NCI-H526 (cell line): ENCODE results near the gene SMYD3.
"Not testable (repeated sequence)": the region's sequence is repeated elsewhere in the genome, so short reads cannot be mapped to it uniquely, and the experiment has no call there.

Source experiments
- DNase-seq, 2 experiments: peaks; one replicate each; lab custom pipeline; 2025; lab: John Stamatoyannopoulos, UW

The SMYD3 gene

DNA sequence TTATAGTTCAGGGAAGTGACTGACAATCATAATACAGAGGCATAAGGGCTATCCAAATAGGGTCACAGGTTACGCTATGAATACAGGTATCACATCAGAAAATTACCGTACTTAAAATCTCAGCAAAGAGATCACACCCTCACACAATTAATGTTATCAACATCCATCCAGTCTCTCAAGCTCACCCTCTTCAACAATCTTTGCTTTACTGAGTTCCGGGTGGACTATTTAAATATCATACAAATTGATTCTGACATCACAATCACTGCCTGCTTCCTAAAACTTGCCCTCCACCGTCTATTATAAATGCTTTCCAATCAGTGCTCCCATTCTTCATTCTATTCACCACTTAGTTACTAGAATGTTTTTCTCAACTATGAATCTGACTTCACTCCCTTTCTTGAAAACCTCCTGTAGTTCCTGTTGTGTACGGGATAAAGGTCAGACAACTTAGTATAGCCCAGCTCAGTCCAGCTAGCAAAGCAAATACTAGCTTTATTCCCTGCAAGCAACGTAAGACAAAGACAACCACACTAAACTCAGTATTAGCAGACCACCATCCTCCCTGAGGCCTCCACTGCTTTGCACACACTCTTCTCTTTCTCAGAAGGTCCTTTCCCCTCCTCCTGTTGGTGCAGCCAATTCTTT lies 398.7 kb downstream of the SMYD3 start:
- DNase-seq = no peak

DNA sequence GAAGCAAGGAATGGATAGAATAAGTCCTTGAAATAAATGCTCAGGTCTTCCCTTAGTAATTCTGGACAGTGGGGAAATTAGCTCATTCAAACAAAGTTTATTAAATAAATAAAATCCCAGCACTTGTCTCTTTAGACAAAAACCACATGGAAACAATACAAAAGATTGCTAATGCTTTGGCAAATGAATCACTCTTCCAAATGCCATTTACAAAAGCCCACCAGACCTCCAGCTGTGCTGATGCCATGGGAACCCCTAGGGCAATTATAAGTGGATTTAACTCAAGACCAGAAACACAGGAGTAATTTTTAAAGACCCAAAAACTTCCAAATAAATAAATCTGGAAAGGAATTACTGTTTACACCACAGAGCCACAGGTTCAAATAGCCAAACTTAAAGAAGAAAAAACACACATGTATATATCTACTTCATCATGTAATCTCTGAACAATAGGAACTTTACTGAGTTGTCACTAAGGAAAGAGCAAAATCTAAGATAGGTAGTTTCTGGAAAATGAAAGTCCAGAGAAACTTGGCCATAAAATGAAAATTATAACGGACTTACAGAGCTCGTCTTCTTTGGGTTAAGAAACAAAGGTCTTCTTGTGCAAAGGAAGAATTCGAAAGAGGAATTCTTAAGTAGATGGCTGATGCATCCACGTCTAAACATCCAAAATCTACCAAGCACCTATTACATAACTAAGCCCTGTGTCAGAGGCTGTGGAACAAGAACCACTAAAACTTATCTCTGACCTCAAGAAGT lies 399.4 kb downstream of the SMYD3 start:
- no peak for DNase-seq

- DNase-seq = no peak
Measured at GRCh38 chr1:246106342-246106763, 400.7 kb downstream of the SMYD3 start.

DNA sequence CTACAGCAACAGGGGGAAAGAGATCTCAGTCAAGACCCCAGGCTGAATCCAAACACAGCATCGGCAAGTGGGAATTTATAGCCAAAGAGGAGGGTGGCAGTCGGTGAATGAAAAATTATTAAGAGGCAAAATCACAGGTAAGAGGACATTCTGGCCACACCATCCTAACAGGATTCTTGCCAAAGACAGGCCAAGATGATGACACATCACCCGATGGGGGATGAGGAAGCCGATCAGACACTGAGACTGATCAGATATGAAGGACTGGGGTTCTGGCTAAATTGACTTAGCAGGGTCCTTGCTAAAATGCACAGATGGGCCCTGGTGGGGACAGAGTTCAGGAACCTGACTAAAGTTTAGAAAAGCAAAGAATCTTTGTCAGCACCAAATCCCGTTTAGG lies 402.2 kb downstream of the SMYD3 start:
- DNase-seq = no peak

GRCh38 chr1:246099570-246099969 lies 407.5 kb downstream of the SMYD3 start:
- DNase-seq = no peak

DNA sequence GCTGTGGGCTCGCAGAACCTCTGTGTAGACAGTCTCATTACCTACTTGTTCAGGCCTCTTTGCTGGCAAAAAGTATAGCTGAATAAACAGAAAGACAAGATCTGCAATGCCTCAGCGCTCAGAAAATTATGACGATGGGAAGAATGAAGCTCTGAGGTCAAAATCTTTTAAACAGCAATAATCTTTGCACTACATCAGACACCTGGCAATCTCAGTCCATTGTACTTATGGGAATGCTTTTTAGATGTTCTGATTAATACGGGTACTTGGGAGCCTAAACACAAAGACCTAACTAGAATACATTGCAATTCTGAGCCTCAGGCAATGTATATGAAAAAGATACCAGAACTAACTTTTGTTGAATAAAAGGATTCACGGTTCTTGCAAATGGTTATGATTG lies 410.7 kb downstream of the SMYD3 start:
- DNase-seq = no peak

GRCh38 chr1:246095443-246095842 lies 411.6 kb downstream of the SMYD3 start:
- DNase-seq = no peak

DNA sequence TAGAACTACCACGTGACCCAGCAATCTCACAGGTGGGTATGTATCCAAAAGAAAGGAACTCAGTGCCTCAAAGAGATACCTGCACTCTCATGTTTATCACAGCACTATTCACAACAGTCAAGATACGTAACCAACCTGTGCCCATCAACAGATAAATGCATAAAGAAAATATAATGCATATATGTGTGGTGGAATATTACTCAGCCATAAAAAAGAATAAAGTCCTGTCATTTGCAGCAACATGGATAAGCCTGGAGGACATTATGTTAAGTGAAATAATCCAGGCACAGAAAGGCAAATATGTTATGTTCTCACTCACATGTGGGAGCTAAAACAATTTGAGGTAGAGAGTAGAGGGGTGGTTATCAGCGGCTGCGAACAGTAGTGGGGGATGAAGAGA lies 413.8 kb downstream of the SMYD3 start:
- no peak for DNase-seq

GRCh38 chr1:246092136-246092535 lies 414.9 kb downstream of the SMYD3 start:
- DNase-seq = no peak

DNA sequence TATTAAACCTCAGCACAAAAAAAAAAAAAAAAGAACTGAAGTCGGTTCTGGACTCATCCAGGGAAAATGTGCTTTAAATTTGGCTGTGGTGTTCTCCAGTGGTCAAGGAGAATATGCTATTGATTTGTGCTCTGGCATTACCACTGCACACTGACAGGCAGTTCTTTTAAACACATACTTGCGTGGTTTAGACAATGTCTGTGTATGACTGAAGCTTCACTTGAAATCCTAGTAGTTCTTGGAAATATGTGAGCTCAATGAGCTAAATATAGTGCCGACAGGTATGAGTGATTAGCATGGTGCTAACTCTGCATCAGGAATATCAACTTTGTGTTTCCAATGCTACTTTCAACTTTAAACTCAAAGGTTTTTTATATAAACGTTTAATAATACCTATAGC lies 415.6 kb downstream of the SMYD3 start:
- no peak for DNase-seq

GRCh38 chr1:246086191-246086590 lies 420.9 kb downstream of the SMYD3 start:
- no peak for DNase-seq

DNA sequence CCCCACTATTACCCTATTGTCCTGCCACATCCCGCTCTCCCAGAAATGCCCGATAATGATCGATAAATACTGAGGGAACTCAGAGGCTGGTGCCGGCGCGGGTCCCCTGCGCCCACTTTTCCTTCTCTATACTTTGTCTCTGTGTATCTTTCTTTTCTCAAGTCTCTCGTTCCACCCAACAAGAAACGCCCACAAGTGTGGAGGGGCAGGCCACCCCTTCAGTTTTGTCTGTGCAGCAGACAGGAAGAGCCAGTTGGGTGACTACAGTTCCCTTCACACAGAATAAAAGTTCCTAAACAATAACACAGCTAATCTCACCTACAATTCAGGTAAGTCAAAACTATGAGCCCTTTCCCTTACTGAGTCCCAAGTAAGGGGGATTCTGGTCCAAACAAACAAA lies 423.7 kb downstream of the SMYD3 start:
- DNase-seq = no peak

DNA sequence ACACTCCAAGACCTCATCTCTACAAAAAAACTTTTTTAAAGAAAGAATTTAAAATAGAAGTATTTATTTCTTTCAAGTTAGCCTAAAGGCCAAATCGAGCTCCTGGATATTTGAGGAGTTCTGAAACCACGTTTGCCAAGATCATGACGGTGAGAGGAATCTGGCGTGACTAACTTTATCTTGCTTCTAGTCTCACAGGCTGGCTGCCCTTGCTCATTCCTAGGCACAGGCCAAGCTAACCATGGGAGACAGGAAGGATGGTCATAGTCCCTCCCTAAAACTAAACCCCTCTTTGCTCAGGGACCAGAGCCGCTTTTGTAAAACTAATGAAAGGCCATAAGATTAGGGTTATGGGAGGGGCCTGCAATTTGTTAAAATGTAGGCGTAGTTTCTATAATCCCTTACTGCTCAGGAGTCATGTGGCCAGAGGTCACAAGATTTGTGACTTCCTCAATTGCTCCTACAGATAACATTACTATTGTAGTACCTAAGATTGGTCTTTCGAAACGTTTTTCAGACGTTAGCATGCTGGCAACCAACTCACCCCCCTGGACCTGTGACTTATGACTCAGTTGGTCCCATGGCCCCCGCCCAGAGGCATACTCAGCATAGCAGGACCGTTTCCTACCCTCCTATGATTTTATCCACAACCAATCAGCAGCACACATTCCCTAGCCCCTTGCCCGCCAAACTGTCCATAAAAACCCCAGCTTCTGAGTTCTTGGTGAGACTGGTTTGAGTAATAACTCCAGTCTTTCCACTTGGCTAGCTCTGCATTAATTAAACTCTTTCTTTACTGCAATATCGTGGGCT lies 425.0 kb downstream of the SMYD3 start:
- DNase-seq = no peak

GRCh38 chr1:246081138-246081702 lies 425.9 kb downstream of the SMYD3 start:
- DNase-seq = no peak

DNA sequence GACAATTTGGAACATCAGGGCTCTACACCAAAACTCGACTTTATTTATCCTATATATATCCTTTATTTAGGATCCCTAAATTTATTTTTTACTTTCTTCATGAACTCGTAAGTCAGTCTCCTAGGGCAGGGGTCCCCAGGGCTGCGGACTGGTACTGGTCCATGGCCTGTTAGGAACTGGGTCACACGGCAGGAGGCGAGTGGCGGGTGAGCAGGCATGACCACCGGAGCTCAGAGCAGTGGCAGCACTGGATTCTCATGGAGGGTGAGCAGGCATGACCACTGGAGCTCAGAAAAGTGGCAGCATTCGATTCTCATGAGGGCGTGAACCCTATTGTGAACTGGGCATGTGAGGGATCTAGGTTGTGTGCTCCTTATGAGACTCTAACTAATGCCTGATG lies 427.0 kb downstream of the SMYD3 start:
- no peak for DNase-seq

GRCh38 chr1:246078888-246079252 lies 428.2 kb downstream of the SMYD3 start:
- no peak for DNase-seq

DNA sequence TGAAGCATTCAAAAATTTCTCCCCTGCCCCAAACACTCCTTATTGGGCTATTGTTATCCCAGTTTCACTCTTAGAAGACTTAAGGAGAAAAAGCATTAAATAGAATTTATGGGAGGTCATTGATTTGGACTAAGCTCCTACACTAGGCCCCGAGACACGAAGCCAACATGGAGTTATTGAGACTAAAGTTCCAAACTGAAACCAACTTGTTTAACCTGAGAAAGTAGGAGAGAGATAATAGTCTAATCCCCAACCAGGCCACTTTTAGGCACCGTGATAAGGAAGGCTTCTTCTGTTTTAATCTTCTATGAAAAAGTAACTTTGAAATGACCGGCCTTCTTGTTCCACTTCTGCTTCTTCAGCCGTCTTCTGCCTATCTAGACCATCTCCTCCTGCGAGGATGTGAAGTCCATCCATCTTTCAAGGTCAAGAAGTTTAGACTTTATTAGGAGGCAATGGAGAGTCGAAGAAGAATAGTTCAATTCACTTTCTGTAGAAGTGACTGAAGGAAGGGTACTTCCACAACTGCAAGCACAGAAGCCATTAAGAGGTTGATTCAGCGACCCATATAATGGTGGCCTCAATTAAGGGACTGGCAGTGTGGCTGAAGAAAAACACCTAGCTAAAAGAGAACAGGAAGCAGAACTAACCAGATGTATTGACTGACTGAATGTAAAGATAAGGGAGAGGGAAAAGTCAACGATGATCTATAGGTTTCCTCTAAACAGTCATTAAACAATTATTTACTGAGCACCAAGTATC lies 428.8 kb downstream of the SMYD3 start:
- DNase-seq = no peak

DNA sequence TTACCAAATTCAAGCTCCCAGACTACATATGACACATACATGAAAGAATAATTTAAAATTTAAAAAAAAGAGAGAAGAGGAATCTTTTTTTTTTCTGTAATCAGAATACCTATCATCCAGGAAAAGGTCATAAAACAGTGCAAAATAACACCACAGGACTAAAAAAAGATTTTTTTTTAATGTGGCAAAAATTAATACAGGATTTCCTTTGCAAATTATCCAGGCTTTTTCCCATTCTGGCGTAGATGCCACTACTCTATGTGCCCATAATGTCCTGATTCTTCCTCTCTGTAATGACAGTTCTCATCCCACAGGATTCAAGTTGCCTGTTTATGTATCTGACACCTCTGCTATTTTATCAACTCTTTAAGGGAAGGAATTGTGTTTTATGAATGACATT lies 429.6 kb downstream of the SMYD3 start:
- no peak for DNase-seq

- no peak for DNase-seq
Measured at GRCh38 chr1:246074421-246074820, 432.7 kb downstream of the SMYD3 start.

- no peak for DNase-seq
Measured at GRCh38 chr1:246072456-246072955, 434.6 kb downstream of the SMYD3 start.

- not testable (repeated sequence) for DNase-seq
Measured at GRCh38 chr1:246071981-246072380, 435.1 kb downstream of the SMYD3 start.

DNA sequence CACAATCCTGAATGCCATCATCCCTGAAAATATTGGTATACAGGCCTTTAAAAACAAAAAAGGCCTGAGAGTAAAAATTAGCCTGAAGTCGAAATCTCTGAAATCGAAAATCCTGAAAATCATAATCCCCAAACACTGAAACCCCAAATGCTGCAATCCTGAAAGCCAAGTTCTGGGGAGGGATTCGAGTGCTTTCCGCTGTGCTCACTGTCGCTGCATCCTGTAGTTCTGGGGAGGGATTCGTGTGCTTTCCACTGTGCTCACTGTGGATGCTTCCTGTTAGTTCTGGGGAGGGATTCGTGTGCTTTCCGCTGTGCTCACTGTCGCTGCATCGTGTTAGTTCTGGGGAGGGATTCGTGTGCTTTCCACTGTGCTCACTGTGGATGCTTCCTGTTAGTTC lies 435.5 kb downstream of the SMYD3 start:
- DNase-seq = not testable (repeated sequence)
